Neural cell (in vitro differentiated cells): ENCODE results near the gene PPP3CB.

Experiments used
- CTCF ChIP-seq: fragments of 450-650 bp; IDR thresholded peaks from 2 replicates; pipeline ENCODE4 v1.5.1; 2014; ENCODE audit warnings: antibody characterized with exemption, mild to moderate bottlenecking, moderate library complexity; ENCODE audit not compliant: poor library complexity, severe bottlenecking
- EP300 ChIP-seq: fragments of 450-650 bp; conservative IDR thresholded peaks from 2 replicates; pipeline ENCODE4 v1.6.1; 2014; ENCODE audit warnings: antibody characterized with exemption, mild to moderate bottlenecking, moderate library complexity; ENCODE audit not compliant: poor library complexity, severe bottlenecking
- EZH2 ChIP-seq: fragments of 200-600, 300-800 bp; shearing (Covaris generic), sonication (generic); IDR thresholded peaks from 2 replicates; pipeline ENCODE4 v1.6.1; 2014; ENCODE audit warnings: antibody characterized with exemption, low read length, borderline replicate concordance, mild to moderate bottlenecking; ENCODE audit not compliant: insufficient read depth, poor library complexity, severe bottlenecking
- POLR2AphosphoS5 ChIP-seq: IDR thresholded peaks from 2 replicates; pipeline ENCODE4 v1.6.1; 2012
- RAD21 ChIP-seq: fragments of 450-650 bp; conservative IDR thresholded peaks from 2 replicates; pipeline ENCODE4 v1.6.1; 2014; ENCODE audit warnings: antibody characterized with exemption, mild to moderate bottlenecking, moderate library complexity

GRCh38 chr10:73494213-73494612 is 1.6 kb downstream of the PPP3CB start:
- TF ChIP-seq CTCF (no peak), POLR2AphosphoS5 (no peak), EP300 (no peak), EZH2 (no peak), RAD21 (no peak)
